Stimulated activated CD4-positive, alpha-beta T cell treated with anti-CD3 and anti-CD28 coated beads, Interleukin-2, amount 100 ng/mL, for 4 hours (primary cell): ENCODE results near the gene IMMP2L.

Experiments
- DNase-seq: peaks from one replicate; pipeline ENCODE4 v3.0.0-alpha.2; 2020; ENCODE audit warnings: low read depth

The IMMP2L gene

DNA sequence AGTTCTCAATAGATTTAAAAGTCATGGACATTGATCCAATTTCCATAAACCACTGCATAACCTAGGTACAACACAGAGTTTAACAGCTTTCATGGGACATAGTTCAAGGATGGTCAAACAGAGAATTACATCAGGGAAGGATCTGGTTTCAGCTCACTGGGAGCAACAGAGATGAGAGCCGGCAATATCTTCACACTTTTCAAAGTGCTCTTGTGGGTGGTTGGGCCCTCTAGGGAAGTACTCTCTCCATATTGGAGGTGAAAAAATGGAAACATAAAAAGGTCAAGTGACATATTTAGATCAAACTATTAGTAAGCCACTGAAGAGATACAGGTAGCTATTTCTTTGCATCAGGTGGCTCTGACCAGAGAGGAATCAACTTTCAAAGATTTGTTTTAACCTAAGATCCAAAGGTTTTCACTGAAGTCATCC lies 533.1 kb downstream of the IMMP2L start:
- no peak for DNase-seq

DNA sequence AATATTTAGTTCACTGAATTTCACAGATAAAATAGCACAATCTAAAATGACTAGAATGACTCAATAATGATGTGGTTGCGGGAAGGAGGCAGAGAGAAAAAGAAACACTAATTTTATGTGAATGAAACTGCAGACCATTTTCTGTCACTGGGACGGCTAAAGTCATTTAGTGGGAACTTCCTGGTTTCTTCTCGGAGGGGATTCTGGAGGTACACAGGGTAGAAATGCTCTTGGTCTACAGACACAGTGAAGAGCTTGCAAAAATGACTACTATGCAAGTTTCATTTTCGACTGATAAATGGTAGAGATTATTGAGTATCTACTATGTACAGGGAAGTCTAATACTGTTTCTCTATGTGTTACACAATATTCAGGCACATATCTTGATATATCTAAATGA lies 534.9 kb downstream of the IMMP2L start:
- DNase-seq: no peak

DNA sequence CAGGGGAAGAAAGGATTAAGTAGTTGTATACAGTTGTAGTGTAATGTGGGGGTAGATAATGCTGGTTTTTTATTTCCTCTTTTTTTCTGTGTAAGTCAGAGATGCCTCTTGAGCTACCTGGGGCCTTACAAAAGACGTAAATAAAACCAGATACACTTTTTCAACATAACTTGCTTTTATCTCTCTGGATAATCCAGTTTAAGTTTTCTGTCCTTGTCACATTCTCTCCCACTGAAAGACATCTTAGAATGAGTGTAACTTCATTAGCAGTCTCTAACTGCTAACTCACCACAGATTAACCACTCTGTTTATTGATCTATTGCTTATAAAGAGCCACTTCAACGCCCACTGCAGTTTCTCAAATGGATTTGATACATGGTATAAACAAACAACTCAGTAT lies 535.5 kb downstream of the IMMP2L start:
- DNase-seq: no peak

DNA sequence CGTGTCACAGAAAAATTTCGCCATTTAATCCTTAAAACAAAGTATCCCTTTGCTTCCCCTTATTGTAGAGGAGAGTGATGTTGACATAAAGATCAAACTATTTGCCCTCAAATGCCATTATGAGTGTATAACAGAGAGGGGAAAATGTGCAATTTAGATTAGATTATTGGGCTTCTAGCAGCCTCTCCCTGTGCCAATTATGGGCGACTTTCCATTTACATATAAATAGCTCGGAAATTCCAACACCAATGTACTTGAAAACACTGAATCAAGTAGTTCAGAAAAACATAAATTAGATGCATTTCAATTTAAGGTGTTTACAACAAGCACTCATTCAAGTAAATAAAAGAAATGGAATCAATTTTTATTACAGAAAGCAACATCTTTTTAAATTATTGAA lies 535.9 kb downstream of the IMMP2L start:
- no peak for DNase-seq

DNA sequence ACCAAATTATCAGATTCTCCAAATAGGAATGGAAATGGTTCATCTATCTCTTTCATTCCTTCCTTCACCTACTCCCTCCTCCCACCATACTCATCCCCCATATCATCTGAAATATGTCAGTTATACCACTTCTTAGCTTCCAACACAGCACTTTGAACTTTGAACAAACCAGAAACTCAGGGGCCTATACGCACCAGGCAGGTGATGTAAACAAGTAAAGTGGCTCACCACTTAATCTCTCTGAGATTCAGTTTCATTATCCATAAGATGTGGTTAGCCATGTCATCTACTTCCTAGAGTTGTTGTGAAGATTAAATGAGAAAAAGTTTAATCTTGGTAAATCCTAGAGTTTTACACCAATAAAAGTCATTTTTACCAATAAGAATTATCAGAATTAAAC lies 537.3 kb downstream of the IMMP2L start:
- DNase-seq: no peak

DNA sequence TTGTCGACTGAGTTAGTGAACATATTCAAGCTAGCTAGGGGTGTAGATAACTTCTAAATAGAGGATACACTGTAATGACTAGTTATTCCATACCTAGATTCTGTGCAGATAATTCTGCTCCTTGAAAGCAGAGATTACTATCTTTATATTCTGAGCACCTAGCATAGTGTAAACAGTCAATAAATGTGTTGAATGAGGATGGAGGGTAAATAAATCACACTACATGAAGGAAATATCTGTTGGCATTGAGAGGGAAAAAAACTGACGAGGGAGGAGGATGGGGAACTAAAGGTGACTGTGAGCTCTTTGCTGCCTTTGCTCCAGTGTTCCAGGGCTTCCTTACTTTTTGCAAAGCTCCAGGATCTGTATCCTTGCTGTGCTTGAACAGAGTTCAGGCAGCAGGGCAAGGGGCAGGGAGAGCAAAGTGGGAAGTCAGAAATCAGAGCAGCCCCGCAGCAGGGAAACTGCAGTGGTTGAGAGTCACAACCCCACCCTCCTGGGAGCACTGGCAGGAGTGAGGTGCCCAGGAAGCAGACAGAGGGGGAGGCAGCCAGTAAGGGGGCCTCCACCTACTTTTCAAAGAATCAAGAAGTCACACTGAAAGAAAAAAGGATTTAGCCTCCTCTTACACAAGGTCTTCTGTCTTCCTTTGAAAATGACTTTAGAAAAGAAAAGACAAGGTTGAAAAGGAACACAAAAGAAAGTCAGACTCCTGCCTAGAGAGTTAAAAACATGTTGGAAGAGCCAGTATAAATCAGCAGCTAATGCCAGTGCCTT lies 543.1 kb downstream of the IMMP2L start:
- DNase-seq: no peak

DNA sequence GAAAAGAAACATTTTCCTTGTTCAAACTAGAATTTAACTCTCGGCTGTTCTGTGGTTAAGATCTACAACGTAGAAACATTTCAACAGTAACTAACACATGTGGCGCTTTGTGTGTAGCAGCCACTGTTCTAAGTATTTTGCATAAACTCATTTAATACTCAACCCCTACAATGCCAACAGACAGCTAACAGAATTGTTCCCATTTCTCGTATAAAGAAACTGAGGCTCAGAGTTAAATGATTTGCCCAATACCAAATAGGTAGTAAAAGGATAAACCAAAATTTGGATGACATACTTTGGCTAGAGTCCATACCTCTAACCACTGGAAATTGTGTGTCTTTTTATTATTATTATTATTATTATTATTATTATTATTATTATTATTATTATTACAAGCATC lies 543.8 kb downstream of the IMMP2L start:
- no peak for DNase-seq

DNA sequence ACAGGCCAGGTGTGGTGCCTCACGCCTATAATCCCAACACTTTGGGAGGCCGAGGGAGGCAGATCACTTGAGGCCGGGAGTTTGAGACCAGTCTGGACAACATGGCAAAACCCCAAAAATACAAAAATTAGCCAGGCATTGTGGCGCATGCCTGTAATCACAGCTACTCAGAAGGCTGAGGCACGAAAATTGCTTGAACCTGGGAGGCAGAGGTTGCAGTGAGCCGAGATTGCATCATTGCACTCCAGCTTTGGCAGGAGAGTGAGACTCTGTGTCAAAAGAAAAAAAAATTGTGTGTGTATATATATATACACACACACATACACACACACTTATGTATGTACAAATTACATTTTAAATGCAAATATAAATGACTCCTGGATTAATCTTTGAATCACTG lies 548.2 kb downstream of the IMMP2L start:
- DNase-seq: no peak

DNA sequence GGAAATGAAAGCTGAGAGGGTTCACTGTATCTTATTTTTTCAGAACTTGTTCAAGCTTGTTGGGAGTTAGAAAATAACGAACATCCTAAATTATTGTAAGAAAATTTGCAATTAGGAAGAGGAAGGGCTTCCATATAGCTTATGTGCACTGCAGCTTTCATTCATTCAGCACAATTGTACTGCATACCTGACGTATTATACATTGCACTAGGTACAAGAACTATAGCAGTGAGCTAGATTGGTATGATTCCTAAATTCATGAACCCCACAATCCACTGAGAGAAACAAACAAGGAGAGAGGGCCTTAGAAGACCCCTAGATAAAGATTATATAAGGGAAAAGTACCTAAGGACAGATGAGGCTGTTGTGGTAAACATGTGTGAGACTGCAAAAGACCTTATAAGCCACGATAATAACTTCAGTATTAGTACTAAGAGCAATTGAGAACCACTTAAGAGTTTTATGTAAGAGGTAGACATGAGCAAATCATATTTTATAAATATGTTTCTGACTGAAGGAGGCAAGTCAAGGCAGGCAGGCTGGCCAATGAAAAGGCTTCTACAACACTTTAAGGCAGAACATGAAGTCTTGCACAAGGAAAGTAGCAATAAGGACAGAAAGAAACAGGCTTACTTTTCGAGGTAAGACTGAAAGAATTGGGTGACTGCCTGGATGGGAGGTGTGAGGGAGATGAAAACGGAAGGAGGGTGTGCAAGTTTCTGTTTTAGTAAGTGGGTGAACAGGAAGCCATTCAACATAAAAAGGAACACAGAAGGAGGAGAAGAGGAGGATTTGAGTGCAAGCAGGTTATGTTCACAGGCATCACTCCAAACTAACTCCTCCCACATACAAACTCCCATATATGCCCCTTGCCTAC lies 549.3 kb downstream of the IMMP2L start:
- DNase-seq: peak; percentile 32

DNA sequence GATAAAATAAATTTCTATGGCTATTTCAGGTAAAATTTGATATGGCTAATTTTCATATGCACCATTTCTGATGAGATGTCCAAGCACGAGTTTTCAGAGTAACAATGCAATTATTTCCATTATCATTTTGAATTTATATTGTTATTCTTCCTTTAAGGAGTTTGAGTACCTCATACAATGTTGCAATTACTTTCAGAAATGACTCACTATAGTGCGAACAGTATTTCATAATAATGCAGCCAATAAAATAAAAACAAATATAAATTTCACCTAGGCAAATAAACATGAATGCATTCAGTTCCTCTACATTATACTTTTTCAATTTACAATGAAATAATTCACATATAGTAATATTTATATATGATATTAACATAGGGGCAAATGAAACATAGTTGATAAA lies 550.1 kb downstream of the IMMP2L start:
- no peak for DNase-seq

DNA sequence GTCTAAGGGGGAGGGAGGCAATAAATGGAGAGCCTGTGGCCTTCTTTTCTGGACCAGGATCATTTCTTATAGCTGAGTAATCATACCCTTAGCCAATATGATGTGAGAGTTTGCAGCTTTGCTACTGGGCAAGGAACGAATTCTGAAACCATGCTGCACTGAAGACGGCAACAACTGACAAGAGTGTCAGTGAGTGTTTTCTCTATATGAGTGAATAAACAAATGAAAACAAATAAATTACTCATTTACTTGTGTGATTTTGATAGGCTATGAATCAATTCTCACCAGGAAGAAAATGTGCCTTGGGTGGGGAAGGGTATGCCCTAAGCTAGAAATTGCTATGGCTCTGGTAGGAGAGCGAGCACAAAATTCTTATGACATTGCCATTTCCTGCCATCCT lies 550.8 kb downstream of the IMMP2L start:
- DNase-seq: no peak

DNA sequence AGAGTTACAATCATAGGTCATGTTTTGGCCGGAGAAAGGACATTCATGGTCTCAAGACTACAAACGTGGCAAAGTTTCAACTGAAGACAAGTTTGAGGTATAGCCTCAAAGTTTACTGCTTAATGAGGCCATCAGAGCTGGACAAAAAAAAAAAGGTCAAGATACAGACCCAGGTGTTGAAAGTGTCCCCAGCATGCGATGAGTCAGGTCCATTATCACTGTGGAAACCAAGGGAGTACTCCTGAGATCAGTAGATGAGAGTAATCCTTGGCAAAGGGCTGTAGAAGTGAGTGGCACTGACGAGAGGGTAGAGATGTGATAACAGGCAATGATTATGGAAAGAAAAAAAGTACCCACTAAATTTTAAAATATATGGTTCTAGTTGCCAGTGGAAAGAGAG lies 551.5 kb downstream of the IMMP2L start:
- DNase-seq: no peak

DNA sequence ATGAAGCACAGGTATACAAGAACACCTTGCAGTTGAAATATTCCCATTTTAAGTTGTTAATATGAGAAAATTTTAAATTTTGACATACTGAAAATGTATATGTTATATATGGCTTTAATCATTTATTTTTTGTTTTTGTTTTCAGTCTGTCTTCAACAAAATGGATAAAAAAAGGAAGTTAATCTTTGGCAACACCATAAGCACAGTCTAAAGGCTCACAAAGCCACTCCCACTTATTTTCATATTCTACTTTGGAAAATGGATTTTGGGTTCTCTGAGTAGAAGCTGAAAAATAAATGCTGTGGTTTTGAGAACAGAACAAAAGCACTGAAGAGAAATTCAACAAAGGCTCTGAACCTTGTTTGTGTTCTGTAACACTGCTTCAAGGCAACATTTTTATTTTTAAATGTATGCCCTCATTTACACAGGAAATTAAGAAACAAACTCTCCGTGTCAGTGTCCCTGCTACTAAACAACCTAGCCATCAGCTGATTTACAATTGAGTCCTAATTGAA lies 552.7 kb downstream of the IMMP2L start:
- DNase-seq: no peak

DNA sequence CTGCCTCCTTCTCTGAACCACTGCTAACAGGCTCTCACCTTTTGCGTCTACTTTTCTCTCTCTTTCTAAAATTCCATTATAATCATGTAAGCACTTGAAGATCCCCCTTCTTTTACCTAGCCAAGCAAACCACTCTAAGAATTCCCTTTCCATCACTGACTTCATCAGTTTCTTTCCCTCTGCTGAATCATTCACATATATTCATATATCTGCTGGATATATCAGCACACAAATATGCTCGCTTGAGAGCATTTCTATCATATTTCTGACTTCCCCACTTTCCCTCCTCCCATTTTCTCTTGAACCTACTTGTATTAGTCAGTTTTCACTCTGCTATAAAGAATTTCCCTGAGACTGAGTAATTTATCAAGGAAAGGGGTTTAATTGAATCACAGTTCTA lies 555.6 kb downstream of the IMMP2L start:
- DNase-seq: no peak

DNA sequence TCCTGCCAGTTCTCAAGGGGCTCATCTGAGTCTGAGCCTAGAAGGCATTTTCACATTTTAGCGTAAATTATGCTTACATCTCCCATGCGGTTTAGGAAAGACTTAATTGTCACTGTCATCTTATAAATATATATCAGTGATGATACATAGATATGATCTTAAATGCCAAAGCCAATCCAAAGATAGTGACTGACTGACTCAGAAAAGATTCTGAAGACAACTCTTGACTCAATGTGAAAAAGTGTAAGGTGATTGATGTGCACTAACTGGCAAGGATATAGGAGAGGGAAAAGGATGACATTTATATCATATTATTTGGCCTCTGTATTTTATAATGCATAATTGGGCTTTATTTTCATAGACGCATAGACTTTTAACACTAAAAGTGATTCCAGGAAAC lies 556.3 kb downstream of the IMMP2L start:
- no peak for DNase-seq

DNA sequence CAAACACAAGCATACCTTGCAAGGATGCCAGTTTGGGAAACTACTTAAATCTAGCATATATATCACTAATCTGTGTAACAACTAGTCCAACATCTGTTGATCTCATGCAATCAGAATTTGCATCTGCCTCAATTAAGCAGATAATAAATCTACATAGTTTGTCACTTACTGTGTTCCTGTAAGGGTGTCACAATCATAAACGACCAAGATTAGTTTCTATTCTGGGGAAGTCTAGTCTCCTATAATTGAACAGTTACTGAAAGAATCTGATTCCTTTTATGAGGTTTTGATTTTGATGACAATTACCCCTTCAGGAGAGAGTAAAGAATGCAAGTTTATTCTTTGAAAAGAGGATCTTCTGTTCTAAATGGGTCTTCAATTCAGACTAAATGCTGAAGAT lies 556.8 kb downstream of the IMMP2L start:
- no peak for DNase-seq

DNA sequence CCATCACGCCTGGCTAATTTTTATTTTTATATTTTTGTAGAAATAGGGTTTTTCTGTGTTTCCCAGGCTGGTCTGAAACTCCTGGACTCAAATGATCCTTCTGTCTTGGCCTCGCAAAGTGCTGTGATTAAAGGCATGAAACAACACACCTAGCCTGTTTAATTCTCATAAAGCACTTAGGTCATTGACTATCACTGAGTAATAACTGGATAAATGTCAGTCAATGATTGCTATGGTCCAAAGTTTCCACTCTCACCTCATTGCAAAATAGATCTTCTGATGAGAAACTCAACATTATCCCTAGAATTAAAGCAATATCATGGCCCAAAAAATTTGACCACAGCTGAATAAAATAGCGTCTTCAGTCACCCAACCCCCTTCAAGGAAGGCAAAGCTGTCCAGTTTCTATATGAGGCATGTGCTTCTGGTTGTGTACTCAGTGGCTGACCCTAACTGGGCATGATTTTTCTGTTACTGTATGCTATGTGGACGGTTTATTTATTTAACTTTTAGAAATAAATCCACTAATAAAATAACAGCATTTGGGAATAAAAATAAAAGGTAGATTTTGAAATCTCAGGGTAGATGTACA lies 557.9 kb downstream of the IMMP2L start:
- DNase-seq: no peak

DNA sequence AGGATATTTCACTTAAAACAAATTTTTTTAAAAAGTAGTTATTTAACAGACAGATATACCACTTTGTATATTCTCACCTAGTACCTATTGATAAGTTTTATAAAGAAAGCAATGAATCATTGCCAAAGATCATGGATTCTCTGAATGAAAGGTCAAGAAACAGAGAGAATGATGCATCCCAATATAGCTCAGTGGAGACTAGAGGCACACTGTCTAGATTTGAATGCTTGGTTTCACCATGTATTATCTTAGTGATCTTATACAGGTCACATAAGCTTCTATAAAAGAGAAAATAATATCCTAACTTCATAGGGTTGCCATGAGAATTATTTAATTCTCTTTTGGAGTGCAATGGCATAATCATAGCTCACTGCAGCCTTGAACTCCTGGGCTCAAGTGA lies 558.4 kb downstream of the IMMP2L start:
- DNase-seq: no peak

DNA sequence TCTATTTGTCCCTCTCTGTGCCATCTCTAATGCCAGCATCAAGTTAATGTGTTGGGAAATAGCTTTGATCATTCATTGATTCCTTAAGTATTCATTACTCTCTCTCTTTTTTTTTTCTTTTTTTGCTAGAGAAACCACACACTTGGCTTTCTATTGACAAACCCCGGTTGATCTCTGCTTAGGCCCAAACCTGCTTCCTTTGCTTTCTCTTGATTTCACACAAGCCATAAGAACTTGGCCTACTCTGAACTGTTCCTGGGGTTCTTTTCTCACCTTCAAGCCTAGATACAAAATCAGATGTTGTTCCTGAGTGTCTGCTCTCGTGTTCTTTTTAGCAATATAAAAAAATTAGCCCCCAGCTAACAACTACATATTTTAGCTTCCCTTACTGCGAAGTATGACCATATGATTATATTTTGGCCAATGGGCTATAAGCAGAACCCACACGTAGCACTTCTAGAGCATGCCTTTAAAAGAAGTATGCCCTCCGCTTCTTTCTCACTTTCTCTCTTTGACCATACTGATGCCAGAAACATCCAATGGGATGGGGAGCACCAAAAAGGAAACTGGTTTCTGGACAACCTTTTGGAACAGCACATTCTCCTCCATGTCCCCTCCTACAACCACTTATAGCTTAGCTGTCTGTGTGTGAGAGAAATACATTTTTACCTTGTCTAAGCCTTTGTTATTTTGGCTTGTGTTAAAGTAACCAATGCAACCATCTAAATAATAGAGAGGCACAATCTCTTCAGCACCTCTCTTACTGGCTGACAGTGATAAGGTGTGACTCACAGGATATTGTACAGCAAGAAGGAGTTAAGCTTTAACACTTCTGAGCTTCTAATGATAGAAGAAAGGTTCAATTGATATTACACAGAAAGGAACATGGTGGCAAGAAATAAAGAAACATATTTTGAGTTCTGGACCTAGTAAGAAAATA lies 568.0 kb downstream of the IMMP2L start:
- DNase-seq: no peak

DNA sequence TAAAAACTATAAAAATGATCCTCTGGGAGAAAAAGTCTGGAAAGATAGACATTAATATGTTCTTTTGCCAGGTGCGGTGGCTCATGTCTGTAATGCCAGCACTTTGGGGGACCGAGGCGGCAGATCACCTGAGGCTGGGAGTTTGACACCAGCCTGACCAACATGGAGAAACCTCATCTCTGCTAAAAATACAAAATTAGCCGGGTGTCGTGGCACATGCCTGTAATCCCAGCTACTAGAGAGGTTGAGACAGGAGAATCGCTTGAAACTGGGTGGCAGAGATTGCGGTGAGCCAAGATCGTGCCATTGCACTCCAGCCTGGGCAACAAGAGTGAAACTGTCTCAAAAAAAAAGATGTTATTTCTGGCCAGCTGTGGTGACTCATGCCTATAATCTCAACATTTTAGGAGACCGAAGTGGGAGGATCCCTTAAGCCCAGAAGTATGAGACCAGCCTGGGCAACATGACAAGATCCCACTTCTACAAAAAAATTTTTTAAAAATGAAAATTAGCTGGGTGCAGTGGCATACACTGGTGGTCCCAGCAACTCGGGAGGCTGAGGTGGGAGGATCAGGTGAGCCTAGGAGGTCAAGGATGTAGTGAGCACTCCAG lies 573.3 kb downstream of the IMMP2L start:
- no peak for DNase-seq

DNA sequence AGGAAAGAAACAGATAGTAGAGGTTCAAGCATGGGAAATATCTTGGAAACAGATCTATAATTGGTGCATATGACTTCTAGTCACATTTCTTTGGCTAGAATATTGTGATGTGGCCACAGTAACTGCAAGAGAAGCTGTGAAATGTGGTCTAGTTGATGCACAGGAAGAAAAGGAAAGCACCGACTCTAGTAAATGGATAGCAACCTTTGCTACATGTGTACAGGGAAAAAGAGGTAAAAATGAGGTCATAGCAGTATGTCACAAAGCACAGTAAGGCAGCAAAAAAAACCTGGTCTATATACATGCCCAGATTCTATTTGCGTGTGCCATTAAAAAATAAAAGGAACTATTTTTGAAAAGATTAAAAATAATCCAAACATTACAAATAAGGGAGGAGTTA lies 573.9 kb downstream of the IMMP2L start:
- DNase-seq: no peak
